Cardiac fibroblast (primary cell): ENCODE measurements around the gene ASAP2.

ENCODE experiments used
- DNase-seq, 2 donors: peaks; one replicate each; pipeline versions ENCODE4 v3.0.0 to v3.0.0-alpha.2; 2010; ENCODE audit warnings: low read depth in 2 of 2
- H3K4me3 ChIP-seq, 2 donors: replicated peaks in 1 of 2; 1 replicate in 1 of 2; 2 replicates in 1 of 2; pipeline ENCODE4 v1.5.1; 2011; ENCODE audit warnings: low read depth in 2 of 2, low read length in 2 of 2, mild to moderate bottlenecking in 2 of 2, moderate library complexity in 1 of 2
- CTCF ChIP-seq: IDR thresholded peaks from one replicate; pipeline ENCODE4 v1.5.1; 2011; ENCODE audit warnings: low read depth, mild to moderate bottlenecking, low read length, inconsistent platforms

ASAP2 gene

GRCh38 chr2:9256570-9257043 is 50.0 kb downstream of the ASAP2 start:
- peak overlapping the region in 1 of 2 donors; percentile 4 for H3K4me3 ChIP-seq
- no peak for TF ChIP-seq CTCF
- DNase-seq: peak in 1 of 2 donors; percentile 31

GRCh38 chr2:9258501-9258900 is 51.9 kb downstream of the ASAP2 start:
- peak in 1 of 2 donors; percentile 69 for DNase-seq
- TF ChIP-seq CTCF: no peak
- peak overlapping the region in 1 of 2 donors; percentile 46 for H3K4me3 ChIP-seq

GRCh38 chr2:9258953-9259399 is 52.4 kb downstream of the ASAP2 start:
- peak overlapping the region in 1 of 2 donors; percentile 46 for H3K4me3 ChIP-seq
- DNase-seq: peak in 1 of 2 donors; percentile 59
- TF ChIP-seq CTCF: no peak

- no peak for TF ChIP-seq CTCF
- peak in 1 of 2 donors; percentile 45 for DNase-seq
- H3K4me3 ChIP-seq: no peak overlapping the region
These were observed 53.9 kb downstream of the ASAP2 start for GRCh38 chr2:9260464-9260918.

GRCh38 chr2:9261231-9261883 is 54.7 kb downstream of the ASAP2 start:
- DNase-seq: peak; percentile 69 to 90
- peak; percentile 2 for TF ChIP-seq CTCF
- no peak overlapping the region for H3K4me3 ChIP-seq

GRCh38 chr2:9262671-9263171 is 56.1 kb downstream of the ASAP2 start:
- peak; percentile 29 to 54 for DNase-seq
- no peak overlapping the region for H3K4me3 ChIP-seq
- TF ChIP-seq CTCF: no peak

GRCh38 chr2:9263428-9263827 is 56.8 kb downstream of the ASAP2 start:
- no peak for TF ChIP-seq CTCF
- H3K4me3 ChIP-seq: peak overlapping the region in 1 of 2 donors; percentile 14
- DNase-seq: peak; percentile 33 to 44
